HG02852 (cell line): ENCODE results near the gene P3H2.

Experiments
- ATAC-seq: cut with Tn5 transposase; IDR thresholded peaks from one replicate; pipeline ENCODE4 v1.9.1; 2021; ENCODE audit warnings: mild to moderate bottlenecking, moderate library complexity; ENCODE audit not compliant: unreplicated experiment

P3H2 gene

DNA sequence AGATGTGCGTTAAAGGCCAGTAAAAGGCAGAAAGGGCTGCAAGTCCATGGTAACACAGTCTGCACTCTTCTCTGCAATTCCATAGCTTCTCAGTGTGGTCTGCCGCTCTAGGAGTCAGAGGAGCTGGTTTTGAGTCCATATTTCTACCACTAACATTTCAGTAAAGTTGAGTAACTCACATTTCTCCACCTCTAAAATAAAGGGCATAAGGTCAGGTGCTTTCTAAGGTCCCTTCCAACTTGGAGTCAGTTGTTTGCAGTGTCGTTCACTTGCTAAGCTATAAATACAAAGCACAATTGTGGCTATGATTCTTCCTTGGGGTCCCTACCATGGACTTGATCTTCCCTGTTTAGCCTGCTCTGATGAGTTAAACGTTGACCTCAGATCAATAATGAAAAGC is 171.1 kb downstream of the P3H2 start:
- ATAC-seq = no peak

DNA sequence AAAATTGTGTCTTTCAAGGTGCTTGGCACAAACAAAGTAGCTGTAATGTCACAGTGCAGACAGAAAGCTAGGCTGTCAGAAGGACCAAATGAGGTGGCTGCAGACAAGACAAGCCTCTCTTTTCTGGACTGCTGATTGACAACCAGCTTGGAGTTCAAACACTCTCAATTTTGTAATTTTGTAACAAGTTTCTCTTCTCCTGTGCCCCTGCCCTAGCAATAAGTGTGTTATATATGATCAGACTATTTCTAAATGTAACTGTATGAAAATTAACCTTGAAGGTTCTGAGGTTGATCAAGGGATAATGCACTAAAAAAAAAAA is 172.0 kb downstream of the P3H2 start:
- ATAC-seq = peak; percentile 19

DNA sequence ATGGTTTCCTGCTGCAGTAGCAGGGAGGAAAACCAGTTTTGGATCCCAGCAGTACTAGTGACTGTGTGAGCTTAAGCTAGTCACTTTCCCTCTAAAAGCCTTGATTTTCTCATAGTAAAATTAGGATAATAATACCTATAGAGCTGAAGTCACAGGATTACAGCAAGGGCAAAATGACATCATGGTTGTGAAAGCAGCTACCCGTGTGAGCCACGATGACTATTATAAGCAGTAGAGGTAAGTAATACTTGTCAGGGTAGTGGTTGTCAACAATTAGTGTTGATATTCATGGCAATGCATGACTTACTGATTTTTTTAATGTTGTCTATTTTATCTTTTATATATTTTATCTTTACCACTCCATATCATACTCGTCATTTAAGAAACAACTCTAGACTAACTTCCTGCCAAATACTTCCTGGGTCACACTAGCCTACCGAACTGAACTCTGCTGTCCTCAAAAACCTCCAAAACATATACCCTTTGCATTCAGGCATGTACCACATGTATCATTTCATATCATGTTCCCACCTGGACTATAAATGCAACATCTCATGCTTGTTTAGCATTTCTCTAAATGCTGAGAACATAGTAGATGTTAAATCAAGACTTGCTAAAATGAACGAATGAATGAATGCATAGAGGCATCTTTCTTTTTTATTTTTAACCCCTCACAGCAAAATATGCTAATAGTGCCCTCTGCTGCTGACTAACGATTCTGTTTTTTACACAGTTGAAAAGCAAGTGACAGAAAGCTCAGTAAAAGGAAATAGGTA is 172.6 kb downstream of the P3H2 start:
- peak; percentile 65 for ATAC-seq

DNA sequence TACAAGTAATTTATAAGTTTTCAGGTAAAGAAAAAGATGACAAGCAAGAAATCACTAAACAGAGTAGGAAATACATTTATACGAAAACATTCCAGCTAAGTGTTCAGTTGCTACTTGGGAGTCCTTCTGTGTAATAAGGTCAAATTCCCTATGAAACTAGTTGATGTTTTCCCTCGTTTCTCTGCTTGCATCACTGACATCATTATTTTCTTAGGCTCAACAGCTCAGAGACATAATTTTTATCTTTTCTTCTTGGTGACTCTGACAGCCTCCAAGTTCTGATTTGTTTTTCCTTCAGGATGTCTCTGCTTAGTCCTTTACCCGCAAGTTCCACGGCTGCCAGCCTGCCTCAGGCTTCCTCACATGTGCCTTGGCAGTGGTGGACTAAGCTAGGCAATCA is 173.6 kb downstream of the P3H2 start:
- ATAC-seq = no peak

DNA sequence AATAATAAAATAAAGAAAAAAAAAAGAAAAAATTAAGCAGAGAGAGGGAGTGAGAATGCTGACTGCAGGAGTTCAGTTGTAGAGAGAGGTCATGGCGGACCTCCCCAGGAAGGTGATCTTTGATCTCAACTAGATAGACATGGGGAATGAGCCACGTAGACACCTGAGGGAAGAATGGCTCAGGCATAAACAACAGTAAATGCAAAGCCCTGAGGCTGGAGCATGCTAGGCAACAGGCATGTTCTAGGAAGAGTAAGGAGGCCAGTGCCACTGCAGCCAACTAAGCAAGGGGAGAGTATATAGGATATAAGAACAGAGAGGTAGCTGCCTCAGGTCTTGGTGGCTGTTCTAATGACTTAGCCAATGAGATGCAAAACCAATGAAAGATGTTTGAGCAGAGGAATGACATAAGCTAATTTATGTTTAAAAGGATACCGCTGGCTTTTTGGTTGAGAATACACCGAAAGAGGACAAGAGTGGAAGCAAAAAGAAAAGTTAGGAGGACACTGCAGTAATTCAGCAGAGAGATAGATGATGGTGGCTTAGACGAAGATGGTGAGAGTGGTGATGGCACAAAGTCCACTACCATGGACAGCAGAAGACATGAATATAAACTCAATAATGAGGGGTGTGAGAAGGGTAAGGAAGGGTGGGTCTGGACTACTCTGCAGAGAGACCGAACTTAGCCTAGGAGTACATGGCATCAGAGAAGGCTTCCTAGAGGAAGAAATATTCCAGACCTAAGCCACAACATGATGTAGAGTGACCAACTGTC is 174.6 kb downstream of the P3H2 start:
- ATAC-seq = no peak

DNA sequence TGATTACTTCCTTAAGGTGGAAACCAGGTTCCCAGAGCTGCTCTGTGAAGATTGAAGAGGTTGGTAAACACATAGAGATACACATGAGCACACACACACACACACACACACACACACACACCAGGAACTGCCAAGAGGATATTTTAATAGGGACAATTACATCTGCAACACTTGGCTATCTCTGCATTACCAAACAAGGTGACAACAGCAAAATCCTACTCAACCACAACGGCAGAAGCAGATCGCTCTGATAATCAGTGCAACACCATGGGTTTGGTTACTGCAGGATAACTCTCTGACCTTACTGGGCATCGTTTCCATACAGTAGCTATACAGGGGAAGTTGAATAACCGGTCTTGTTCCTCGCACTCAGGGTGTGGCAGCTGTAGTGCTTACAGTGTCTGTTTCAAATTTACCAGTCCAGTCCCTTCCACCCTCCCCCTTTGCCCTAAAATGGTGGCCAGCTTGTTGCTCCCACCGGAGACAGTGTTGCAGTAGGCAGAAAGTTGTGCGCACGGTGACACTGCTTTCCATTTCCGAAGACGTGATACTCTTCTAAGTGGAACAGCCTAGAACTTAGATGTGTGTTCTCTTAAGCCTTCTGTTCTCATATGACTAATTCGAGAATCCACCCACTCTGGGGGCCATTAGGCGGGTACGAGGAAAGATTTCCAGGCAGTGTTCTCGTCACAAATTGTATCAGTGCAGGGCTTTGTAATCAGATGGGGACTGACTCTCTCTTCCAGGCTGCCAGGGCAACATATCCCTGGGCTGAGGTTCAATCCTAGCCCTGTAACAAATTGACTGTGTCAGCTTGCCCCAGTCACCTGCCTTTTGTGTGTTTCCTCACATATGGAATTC is 176.2 kb downstream of the P3H2 start:
- no peak for ATAC-seq

DNA sequence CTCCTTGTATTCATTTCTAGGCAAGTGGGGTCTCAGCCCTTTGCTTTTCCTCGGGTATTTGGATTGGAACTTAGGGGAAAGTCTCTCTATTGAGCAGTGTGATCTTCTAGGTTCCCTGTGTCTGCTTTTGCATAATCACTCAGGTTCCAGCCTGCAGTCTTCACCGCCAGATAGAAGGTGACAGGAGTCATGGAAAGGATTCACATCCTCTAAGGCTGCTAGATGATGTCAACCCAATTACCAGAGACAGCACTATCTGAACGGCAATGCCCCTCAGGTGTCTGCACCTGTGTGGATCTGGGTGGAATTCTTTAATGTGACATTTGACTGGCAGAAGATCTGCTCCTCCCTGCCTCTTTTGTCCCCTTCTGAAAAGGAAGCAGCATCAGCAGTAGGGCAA is 177.7 kb downstream of the P3H2 start:
- ATAC-seq = no peak

DNA sequence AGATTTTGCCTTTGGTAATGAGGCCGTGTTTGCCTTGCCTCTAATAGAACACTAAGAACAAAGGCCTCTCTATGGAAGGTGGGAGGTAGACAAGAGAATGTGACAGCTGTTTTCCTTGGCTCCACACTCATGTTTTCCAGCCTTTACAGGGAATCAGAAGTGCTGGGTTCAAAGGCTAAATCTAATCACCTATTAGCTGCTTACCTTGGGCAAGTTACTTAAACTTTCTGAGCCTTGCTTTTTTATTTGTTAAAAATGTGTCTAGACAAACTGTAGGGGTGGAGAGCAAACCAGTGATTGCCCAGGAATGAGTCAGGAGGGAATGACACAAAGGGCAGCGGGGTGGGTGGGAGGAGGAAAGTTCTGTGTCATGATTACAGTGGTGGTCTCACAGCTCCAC is 179.0 kb downstream of the P3H2 start:
- no peak for ATAC-seq

DNA sequence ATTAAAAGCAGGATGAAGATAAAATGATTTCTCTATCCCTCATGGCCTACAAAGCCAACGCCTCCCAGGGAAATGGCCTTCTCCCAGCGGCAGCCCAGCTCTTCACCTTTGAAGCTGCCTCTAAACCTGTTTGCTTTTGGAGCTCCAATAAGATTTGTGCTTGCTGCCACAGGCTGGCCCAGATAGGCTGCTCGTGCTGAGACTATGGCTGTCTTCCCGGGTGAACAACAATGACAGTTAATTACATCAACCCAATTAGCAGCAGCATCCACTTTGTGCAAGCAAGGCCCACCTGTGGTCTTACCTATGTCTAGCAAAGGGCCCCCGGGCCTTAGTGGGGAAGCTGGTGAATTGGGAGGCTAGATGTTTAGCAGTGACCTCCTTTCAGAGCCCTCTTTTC is 179.6 kb downstream of the P3H2 start:
- ATAC-seq = no peak

DNA sequence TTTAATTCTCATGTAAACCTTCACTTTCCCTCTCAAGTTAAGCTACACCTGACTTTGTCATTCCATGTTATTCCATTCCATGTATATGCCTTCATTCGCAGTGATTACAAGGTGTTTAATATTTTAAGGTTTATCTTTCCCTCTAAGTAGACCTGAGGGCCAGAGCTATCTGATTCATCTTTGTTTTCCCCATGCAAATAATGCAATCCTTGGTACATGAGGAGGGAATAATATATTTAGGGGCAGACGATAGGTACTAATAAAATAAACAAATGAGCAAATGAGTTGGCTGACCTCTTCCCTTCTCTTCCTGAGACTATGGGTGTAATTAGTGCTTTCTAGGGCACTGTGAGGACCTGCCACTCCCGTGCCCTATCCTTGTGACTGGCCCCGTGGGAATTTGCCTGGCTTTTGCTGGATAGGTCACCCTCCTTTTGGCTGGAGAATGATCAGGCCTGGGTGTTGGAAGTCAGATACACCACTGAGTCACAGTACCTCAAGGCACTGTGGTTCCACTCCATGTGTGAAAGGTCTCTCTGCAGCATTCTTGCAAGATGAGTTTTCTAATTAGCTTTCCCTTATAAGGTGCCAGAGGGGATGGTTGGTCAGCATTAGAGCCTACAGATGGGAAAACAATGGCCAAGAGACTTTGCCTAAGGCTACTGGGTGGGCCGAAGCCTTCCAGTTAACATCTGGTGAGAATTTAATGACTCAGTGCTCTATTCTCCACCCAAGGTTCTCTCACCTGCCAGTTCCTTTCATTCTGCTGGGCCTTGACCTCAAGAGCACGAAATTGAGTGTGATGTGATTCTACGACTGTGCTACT is 183.2 kb downstream of the P3H2 start:
- ATAC-seq = no peak

DNA sequence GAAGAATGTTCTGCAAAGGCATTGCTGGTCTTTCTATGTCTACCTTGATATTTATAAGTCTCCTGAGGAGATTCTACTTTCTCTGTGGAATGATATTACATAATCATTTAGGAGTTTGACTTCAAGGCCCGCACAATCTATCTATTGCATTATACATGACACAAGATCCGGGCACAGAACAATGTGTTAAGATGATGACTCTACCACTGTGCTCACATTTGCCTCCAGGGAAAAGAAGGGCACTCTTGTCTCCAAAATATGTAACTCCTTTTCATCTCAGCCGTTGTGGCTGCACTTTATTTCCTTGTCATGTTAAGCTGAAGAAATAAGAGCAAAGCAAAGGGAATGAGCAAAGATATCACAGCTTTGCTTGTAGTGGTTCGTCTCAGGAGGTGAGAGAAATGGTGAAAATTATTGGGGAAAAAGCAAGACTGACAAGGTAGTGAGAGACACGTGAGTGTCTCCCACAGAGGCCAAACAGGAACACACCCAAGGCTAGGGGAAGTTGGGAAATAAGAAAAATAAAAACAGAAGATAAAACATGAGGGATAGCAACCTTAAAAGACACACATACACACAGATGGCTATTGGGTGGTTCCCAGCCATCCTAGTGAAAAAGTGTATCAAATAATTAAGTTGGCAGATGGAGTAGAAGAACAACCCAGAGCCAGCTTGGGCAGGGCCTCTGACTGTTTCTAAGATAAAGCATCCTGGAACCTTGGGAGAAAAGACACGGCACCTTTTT is 184.3 kb downstream of the P3H2 start:
- ATAC-seq = no peak

DNA sequence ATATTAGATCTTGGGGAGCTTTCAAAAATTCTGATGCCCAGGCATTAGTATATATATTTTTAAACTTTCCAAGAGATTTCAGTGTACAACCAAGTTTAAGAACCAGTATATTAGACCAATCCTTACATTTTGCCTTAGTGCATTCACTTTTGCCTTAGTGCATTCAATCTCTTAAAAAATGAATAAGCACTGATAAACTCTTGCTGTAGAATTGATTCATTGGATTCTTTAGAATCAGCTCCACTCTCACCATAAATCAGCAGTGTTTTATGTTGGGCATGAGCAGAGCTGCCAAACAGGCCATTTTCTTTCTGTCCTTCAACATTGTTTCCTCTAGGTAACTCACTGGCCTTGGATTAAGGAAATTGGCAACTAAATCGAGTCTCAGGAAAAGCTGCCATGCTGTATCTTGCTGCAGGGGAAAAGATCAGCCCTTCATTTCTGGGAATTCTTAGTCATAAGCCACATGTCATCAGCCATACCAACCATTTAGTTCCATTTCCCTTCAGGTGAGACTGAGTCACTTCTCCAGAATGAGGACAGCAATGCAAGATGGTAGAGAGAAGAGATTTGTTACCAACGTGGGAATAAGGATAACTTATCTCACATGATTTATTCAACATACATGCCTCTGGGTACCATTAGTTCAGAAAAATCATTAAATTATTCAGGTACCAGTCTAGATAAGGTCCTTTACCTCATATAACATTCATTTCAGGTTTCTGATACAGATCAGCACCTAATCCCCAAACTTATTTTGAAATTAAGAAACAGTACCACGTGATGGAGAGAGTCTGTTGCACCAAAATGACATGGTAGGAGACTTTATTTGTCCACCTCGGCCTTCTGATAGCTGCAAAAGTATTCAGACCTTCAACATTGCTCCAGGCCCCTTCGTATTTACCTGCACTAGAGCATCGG is 192.5 kb downstream of the P3H2 start:
- ATAC-seq = no peak

DNA sequence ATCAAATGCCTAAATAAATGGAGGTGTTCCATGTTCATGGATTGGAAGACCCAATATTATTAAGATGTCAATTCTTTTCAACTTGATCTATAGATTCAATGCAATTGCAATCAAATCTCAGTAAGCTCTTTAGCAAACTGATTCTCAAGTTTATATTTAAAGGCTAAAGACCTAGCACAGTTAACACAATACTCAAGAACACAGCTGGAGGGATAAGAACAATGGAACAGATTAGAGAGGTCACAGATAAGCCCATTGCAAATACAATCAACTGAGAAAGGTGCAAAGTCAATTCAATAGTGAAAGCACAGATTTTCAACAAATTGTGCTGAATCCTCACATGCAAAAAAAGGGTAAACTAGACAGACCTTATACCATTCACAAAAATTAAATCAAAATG is 198.9 kb downstream of the P3H2 start:
- no peak for ATAC-seq

DNA sequence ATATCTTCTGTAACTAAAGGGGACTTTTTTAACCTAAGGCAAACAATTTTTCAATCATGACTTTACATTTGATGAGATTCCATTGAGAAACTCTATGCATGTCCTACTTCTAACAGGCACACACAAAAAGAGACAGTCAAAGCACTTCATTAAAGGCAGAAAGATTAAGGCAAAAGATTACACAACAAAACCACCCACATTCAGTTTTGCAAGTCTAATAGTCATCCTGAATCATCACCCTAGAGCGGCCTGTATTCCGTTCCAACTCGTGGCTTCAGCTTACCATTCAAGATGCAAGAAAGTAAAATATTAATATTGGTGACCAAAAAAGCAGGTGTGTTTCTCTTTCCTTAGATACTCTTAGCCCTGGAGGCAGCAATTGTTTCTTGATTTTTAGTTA is 205.9 kb downstream of the P3H2 start:
- no peak for ATAC-seq

DNA sequence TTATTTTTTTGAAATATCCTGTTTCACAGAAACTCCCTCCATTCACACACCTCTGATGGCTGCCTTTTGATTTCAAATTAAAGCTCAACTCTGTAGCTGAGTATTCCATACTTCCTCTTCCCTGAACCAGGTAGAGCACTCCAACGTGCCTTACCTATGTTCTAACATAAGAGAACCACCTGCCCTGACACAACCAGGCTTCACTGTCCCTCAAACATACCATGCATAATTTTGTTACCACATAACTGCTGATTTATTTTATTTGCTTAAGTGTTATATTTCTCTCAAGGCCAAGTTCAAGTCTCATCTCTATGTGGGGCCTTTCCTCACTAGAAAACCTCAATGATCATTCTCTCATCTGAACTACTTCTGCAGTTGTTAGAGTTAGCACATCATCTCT is 209.7 kb downstream of the P3H2 start:
- no peak for ATAC-seq

DNA sequence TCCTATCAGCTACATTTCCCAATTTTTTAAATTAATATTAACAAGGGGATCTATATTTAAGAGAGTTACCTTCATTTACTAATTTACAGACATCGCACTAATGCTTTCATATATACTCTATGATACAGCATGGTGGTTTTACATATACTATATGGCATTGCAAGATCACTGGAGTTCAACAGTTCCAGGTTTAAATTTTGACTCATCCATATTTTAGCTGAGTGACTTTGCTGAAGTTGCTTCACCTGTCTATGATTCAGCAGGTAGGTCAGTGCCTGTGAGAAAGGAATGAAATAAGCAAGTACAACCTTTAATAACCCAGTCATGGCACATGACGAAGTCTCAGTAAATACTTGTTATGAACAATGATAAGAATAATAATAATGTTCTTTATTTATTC is 211.1 kb downstream of the P3H2 start:
- no peak for ATAC-seq

DNA sequence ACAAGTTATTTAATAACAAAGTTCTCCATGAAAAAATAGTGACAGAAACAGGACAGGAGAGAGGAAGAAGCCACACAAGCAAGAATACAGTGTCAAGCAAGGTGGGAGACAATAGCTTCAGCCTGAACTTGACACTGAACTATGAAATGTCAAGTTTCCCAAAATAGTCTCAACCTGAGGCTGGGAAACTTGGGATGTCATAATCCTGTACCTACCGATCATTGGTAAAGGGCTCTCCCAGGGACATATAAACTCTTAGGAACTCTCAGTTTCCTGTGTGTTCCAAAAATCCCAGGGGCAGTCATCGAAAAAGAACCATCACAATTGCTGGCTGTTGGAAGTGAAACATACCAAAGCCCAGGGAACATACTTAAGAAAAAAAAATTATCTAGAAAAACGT is 211.6 kb downstream of the P3H2 start:
- no peak for ATAC-seq

DNA sequence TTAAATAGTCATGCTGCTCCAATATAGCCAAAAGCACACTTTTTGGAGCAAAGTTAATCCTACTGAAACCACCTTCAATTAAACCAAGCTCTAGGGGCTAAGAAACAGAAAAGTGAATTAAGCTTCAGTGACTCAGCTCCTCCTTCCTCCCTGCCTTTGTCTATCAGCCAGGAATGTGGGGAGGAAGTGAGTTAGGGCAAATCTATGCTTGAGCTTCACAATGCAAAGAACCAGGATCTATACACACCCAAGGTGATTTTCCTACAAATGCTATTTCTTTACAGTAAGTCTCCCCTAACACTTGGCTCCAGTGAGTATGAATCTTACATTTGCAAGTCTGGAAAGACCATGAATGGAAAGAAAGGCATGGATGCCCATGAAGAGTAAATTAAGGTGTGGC is 212.1 kb downstream of the P3H2 start:
- ATAC-seq = no peak

DNA sequence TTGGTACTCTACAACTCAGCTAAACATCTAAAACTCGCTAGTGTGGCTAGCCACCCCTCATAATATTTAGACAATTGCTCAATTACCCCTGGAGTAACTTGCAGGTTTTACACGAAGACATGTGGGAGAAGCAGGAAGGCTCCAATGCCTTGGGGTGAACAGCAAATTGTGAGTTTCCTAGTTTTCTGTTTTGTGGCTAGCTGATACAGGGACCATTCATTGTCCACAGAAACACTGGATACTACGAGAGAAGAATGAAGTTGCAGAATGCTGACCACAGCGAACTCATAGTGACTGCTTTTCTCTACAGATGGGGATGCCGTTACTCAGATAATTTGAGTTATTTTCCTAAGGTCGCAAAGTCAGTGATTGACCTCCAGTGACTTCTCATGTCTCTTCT is 212.9 kb downstream of the P3H2 start:
- no peak for ATAC-seq
